PC-9 (cell line): ENCODE data around the gene DLG2. TPM values are rescaled to one million over a fixed set of nuclear protein-coding genes. Genes with fewer than 3 reads are reported as not detected.

Source experiments
- BruUV-seq: library from RNA; stranded (reverse); fragments of 400-500 nt; replicated peaks from 2 replicates; lab custom pipeline; 2021; lab: Mats Ljungman, UMichigan
- CTCF ChIA-PET: fragments of 300-600 bp; sonication (Branson Sonifier 250); formaldehyde crosslinking; loops from one replicate; lab custom pipeline; 2022; ENCODE audit warnings: antibody characterized with exemption; lab: Charles Lee
- POLR2A ChIA-PET: fragments of 300-600 bp; sonication (Branson Sonifier 250); formaldehyde crosslinking; loops from one replicate; lab custom pipeline; 2022; ENCODE audit warnings: antibody characterized with exemption; ENCODE audit not compliant: unreplicated experiment; lab: Charles Lee
- DNase-seq, 2 experiments: peaks; one replicate each; pipeline versions ENCODE4 v3.0.0 to v3.0.0-alpha.2; 2015 to 2022; ENCODE audit warnings: mixed read lengths in 1 of 2
- H2AFZ ChIP-seq: fragments of 200-600 bp; sonication (generic); 2 replicates; pipeline ENCODE4 v1.8.1; 2017; ENCODE audit warnings: antibody characterized with exemption
- H3F3A ChIP-seq: fragments of 200-600 bp; sonication (generic); 2 replicates; pipeline ENCODE4 v1.8.1; 2017; ENCODE audit warnings: antibody characterized with exemption, mild to moderate bottlenecking, low read depth; ENCODE audit not compliant: insufficient read depth
- H3K27ac ChIP-seq: fragments of 200-600 bp; sonication (generic); 2 replicates; pipeline ENCODE4 v1.6.1; 2016; ENCODE audit warnings: mixed run types
- H3K27me3 ChIP-seq: fragments of 200-600 bp; sonication (generic); 2 replicates; pipeline ENCODE4 v1.6.1; 2016; ENCODE audit warnings: low read depth, mixed run types; ENCODE audit not compliant: insufficient read depth
- H3K36me3 ChIP-seq: fragments of 200-600 bp; sonication (generic); 2 replicates; pipeline ENCODE4 v1.6.1; 2016; ENCODE audit warnings: low read depth, mixed run types
- H3K4me1 ChIP-seq: fragments of 200-600 bp; sonication (generic); replicated peaks from 2 replicates; pipeline ENCODE4 v1.6.1; 2016; ENCODE audit warnings: mixed run types; ENCODE audit not compliant: insufficient read depth
- H3K4me2 ChIP-seq: fragments of 200-600 bp; sonication (generic); 2 replicates; pipeline ENCODE4 v1.6.1; 2017; ENCODE audit warnings: mixed run types
- H3K4me3 ChIP-seq: fragments of 200-600 bp; sonication (generic); 2 replicates; pipeline ENCODE4 v1.6.1; 2016; ENCODE audit warnings: mixed run types
- H3K79me2 ChIP-seq: fragments of 200-600 bp; sonication (generic); 2 replicates; pipeline ENCODE4 v1.6.1; 2017; ENCODE audit warnings: low read depth, mixed run types
- H3K9me2 ChIP-seq: fragments of 200-600 bp; sonication (generic); 2 replicates; pipeline ENCODE4 v1.8.1; 2017; ENCODE audit warnings: mild to moderate bottlenecking; ENCODE audit not compliant: insufficient read depth
- H3K9me3 ChIP-seq: fragments of 200-600 bp; sonication (generic); 2 replicates; pipeline ENCODE4 v1.8.1; 2016; ENCODE audit warnings: low read depth; ENCODE audit not compliant: insufficient read depth
- H4K20me1 ChIP-seq: fragments of 200-600 bp; sonication (generic); 2 replicates; pipeline ENCODE4 v1.8.1; 2017; ENCODE audit not compliant: insufficient read depth
- EZH2 ChIP-seq: fragments of 200-600 bp; sonication (generic); IDR thresholded peaks from 2 replicates; pipeline ENCODE4 v1.8.0; 2017; ENCODE audit warnings: antibody characterized with exemption, low read depth
- intact Hi-C: fragments of 100-400 bp; cut with micrococcal nuclease; formaldehyde crosslinking; loops from one replicate; pipeline ENCODE4 v1.10.0; 2022; ENCODE audit not compliant: unreplicated experiment
- total RNA-seq: library from RNA; stranded (reverse); gene quantifications from 2 replicates; pipeline ENCODE4 v1.2.3, GENCODE V29; 2021
- TF ChIP-seq, protein P1 (sequence below): fragments of 200-600 bp; sonication (generic); conservative IDR thresholded peaks from 2 replicates; pipeline ENCODE4 v1.6.1; 2017; ENCODE audit warnings: mixed run types, antibody characterized with exemption, mild to moderate bottlenecking, moderate library complexity

DLG2 gene
- total RNA-seq, 1 experiment from 2014 or later = 6.4 TPM

DNA sequence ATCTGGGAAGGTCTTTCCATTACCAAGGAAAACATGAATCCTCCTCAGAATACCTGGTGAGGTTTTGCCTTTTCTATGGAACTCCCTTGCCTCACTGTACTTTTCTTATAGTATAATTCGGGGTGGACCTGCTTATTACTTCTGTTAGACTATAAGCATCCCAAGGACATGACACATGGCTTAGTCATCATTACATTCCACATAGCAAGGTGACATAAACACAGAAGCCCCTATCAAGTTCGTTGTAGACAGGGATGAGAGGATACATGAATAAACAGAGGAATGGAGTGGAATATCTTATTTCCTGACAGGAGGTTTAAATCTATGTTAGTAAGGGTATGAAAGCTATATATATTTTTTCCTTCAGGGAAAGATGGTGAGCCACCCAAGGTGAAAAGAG, 1808.8 kb downstream of the DLG2 start:
- no TSS peak for BruUV-seq
- no peaks in the 10 kb centered on the region for H3F3A ChIP-seq
- H3K79me2 ChIP-seq = no peaks in the 10 kb centered on the region
- H3K36me3 ChIP-seq = no peaks in the 10 kb centered on the region
- H2AFZ ChIP-seq = no peak overlapping the region
- H3K9me2 ChIP-seq = no peaks in the 10 kb centered on the region
- intact Hi-C loops = loop anchor here (5.0 kb wide), 1 partner anchor 96 kb away; no protein-coding TSS in a partner anchor
- H3K4me1 ChIP-seq = no peaks in the 10 kb centered on the region
- H3K4me2 ChIP-seq = no peak overlapping the region
- no peaks in the 10 kb centered on the region for H4K20me1 ChIP-seq
- CTCF ChIA-PET = no interaction called here
- POLR2A ChIA-PET = no interaction called here
- TF ChIP-seq, protein P1, sequence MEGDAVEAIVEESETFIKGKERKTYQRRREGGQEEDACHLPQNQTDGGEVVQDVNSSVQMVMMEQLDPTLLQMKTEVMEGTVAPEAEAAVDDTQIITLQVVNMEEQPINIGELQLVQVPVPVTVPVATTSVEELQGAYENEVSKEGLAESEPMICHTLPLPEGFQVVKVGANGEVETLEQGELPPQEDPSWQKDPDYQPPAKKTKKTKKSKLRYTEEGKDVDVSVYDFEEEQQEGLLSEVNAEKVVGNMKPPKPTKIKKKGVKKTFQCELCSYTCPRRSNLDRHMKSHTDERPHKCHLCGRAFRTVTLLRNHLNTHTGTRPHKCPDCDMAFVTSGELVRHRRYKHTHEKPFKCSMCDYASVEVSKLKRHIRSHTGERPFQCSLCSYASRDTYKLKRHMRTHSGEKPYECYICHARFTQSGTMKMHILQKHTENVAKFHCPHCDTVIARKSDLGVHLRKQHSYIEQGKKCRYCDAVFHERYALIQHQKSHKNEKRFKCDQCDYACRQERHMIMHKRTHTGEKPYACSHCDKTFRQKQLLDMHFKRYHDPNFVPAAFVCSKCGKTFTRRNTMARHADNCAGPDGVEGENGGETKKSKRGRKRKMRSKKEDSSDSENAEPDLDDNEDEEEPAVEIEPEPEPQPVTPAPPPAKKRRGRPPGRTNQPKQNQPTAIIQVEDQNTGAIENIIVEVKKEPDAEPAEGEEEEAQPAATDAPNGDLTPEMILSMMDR = no peak
- TF ChIP-seq EZH2 = no peak
- no peak overlapping the region for H3K27ac ChIP-seq
- peak in 1 of 2 experiments; percentile 50 for DNase-seq
- no peak overlapping the region for H3K4me3 ChIP-seq
- no peaks in the 10 kb centered on the region for H3K9me3 ChIP-seq
- H3K27me3 ChIP-seq = no peaks in the 10 kb centered on the region

DNA sequence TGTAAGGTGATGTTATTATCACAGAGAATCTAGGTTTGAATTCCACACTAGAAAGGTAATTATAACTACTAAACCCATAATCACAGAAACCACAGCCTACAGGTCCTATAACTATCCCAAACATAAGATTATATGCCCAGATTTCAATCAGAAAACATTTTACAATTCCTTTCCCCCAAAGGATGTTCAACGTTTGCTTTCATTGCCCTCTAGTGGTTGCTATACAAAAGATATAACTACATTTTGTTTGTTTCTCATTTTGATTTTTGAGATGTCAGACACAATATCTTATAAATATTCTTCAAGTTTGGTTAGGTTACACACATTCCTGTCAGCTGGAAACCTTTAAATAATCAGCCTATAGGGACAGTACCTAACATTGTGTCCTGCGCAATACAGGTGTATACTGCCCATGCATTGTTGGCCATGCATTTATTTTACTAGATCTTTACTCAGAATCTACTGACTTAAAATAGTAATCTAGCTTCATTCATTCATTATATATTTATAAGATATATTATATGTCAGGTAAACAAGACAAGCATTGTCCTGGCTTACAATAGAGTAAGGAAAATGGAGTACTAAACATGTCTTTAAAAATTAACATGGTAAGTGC, 1810.5 kb downstream of the DLG2 start:
- CTCF ChIA-PET = interaction anchor here (0.7 to 1.7 kb wide), 4 partner anchors 523 to 887 kb away, joined by 3 to 10 read pairs (median 4); no protein-coding TSS in a partner anchor

DNA sequence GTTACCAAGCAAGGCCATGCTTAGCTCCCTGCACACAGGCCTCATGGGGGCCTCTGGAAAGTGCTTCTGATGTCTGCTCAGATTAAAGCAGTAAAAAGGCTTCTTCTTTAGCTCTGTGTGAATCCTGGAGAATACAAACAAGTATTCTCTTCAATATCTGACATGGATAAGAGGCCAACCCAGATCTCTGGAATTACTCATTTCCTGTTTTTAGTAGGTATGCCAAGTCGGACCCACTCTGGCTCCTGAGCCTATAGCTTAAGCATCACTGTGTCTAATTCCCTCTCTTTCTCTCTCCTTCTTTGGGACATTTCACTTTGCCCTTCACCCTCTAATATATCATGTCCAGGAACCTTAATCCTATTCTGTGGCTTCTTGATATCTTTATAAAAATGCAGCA, 1811.4 kb downstream of the DLG2 start:
- intact Hi-C loops = loop anchor here (1.0 to 5.0 kb wide), 4 partner anchors 93 to 1097 kb away; no protein-coding TSS in a partner anchor
- DNase-seq = no peak
- Histone ChIP-seq H3K27ac (no peak overlapping the region), H4K20me1 (no peaks in the 10 kb centered on the region), H3K4me2 (no peak overlapping the region), H3K4me3 (no peak overlapping the region), H3K27me3 (no peaks in the 10 kb centered on the region), H3K9me2 (no peaks in the 10 kb centered on the region), H3K4me1 (no peaks in the 10 kb centered on the region), H2AFZ (no peak overlapping the region), H3K36me3 (no peaks in the 10 kb centered on the region), H3F3A (no peaks in the 10 kb centered on the region), H3K79me2 (no peaks in the 10 kb centered on the region), H3K9me3 (no peaks in the 10 kb centered on the region)
- no TSS peak for BruUV-seq
- POLR2A ChIA-PET = interaction anchor here (0.6 kb wide), 1 partner anchor 523 kb away, joined by 4 read pairs; no protein-coding TSS in a partner anchor
- TF ChIP-seq EZH2 = no peak
- TF ChIP-seq, protein P1 = no peak
- CTCF ChIA-PET = interaction anchor here (0.7 to 1.7 kb wide), 3 partner anchors 522 to 886 kb away, joined by 3 to 10 read pairs (median 4); no protein-coding TSS in a partner anchor

More for the DNA sequence above, 1810.5 kb downstream of the DLG2 start:
- H3K27me3 ChIP-seq = no peaks in the 10 kb centered on the region
- POLR2A ChIA-PET = no interaction called here
- H3K9me3 ChIP-seq = no peaks in the 10 kb centered on the region
- no peaks in the 10 kb centered on the region for H3F3A ChIP-seq
- H3K36me3 ChIP-seq = no peaks in the 10 kb centered on the region
- intact Hi-C loops = loop anchor here (1.0 to 5.0 kb wide), 4 partner anchors 94 to 1098 kb away; no protein-coding TSS in a partner anchor
- no peak overlapping the region for H3K4me2 ChIP-seq
- H3K79me2 ChIP-seq = no peaks in the 10 kb centered on the region
- no peak for TF ChIP-seq EZH2
- TF ChIP-seq, protein P1 = peak; percentile 81
- no peaks in the 10 kb centered on the region for H3K9me2 ChIP-seq
- no peak for DNase-seq
- no peak overlapping the region for H2AFZ ChIP-seq
- no TSS peak for BruUV-seq
- no peak overlapping the region for H3K27ac ChIP-seq
- no peaks in the 10 kb centered on the region for H4K20me1 ChIP-seq
- no peak overlapping the region for H3K4me3 ChIP-seq
- no peaks in the 10 kb centered on the region for H3K4me1 ChIP-seq
